Smooth muscle cell (in vitro differentiated cells): ENCODE measurements around the gene SRSF12. TPM values are rescaled to one million over a fixed set of nuclear protein-coding genes. Genes with fewer than 3 reads are reported as not detected.

Experiments
- DNase-seq: peaks from one replicate; lab custom pipeline; 2025; ENCODE audit not compliant: unreplicated experiment; lab: John Stamatoyannopoulos, UW
- H2AFZ ChIP-seq: fragments of 200-600 bp; sonication (generic); 2 replicates; pipeline ENCODE4 v1.6.0; 2016; ENCODE audit warnings: antibody characterized with exemption, low read depth, mild to moderate bottlenecking
- H3F3A ChIP-seq: fragments of 200-600 bp; sonication (generic); 2 replicates; pipeline ENCODE4 v1.6.0; 2017; ENCODE audit warnings: antibody characterized with exemption, low read depth
- H3K27ac ChIP-seq: fragments of 200-600 bp; sonication (generic); 2 replicates; pipeline ENCODE4 v1.5.1; 2016; ENCODE audit warnings: low read depth, mild to moderate bottlenecking
- H3K27me3 ChIP-seq: fragments of 200-600 bp; sonication (generic); 2 replicates; pipeline ENCODE4 v1.6.1; 2016; ENCODE audit warnings: low read depth, mild to moderate bottlenecking
- H3K36me3 ChIP-seq: fragments of 200-600 bp; sonication (generic); 2 replicates; pipeline ENCODE4 v1.5.1; 2016; ENCODE audit warnings: low read depth
- H3K4me1 ChIP-seq: fragments of 200-600 bp; sonication (generic); 2 replicates; pipeline ENCODE4 v1.5.1; 2016; ENCODE audit warnings: low read depth
- H3K4me2 ChIP-seq: fragments of 200-600 bp; sonication (generic); 2 replicates; pipeline ENCODE4 v1.6.0; 2016; ENCODE audit warnings: mild to moderate bottlenecking
- H3K4me3 ChIP-seq: fragments of 200-600 bp; sonication (generic); 2 replicates; pipeline ENCODE4 v1.5.1; 2016; ENCODE audit warnings: mild to moderate bottlenecking
- H3K79me2 ChIP-seq: fragments of 200-600 bp; sonication (generic); 2 replicates; pipeline ENCODE4 v1.6.0; 2016; ENCODE audit warnings: low read depth, mild to moderate bottlenecking
- H3K9ac ChIP-seq: fragments of 200-600 bp; sonication (generic); 2 replicates; pipeline ENCODE4 v1.6.0; 2016; ENCODE audit warnings: low read depth
- H3K9me3 ChIP-seq: fragments of 200-600 bp; sonication (generic); replicated peaks from 2 replicates; pipeline ENCODE4 v1.5.1; 2016; ENCODE audit warnings: low read depth
- H4K20me1 ChIP-seq: fragments of 200-600 bp; sonication (generic); 2 replicates; pipeline ENCODE4 v1.6.0; 2016; ENCODE audit warnings: low read depth
- WGBS: methylation state at CpG from one replicate; pipeline ENCODE4 v1.1.7; 2016; ENCODE audit warnings: low lambda C conversion rate; 5-methylcytosine and 5-hydroxymethylcytosine counted together
- polyA plus RNA-seq: library from polyadenylated mRNA; unstranded; fragments of >200 nt; fragmentation: Nextera tagmentation; extraction: Ambion mirVana; gene quantifications from 2 replicates; pipeline ENCODE4 v1.2.1, GENCODE V29; 2016
- total RNA-seq: library from RNA; depleted of rRNA; stranded (reverse); fragments of >200 nt; gene quantifications from 2 replicates; pipeline ENCODE4 v1.2.3, GENCODE V29; 2014
- TF ChIP-seq, protein P1 (sequence below): fragments of 200-600 bp; sonication (generic); IDR thresholded peaks from 2 replicates; pipeline ENCODE4 v1.5.1; 2017; ENCODE audit warnings: borderline replicate concordance, mild to moderate bottlenecking, antibody characterized with exemption; ENCODE audit not compliant: insufficient read depth, poor library complexity, severe bottlenecking

Gene SRSF12
- total and polyA plus RNA-seq, 2 experiments from 2014 or later = 5.6 to 7.2 TPM

DNA sequence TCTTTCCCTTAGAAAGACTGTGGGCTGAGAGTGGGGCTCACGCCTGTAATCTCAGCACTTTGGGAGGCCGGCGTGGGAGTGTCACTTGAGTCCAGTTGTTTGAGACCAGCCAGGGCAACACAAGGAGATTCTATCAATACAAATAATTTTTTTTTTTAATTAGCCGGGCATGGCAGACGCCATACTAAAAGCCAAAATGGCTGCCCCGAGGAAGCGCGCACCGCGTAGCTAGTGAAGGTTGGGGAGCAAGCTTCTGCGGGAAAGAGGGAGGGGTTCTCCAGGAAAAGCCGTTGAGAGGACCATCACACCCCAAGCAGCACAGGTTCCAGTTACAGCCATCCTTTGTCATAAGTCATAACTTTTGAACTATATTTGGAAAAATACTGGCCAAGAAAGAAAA is 58.6 kb downstream of the SRSF12 start:
- no peak overlapping the region for H3K9ac ChIP-seq
- H3K4me1 ChIP-seq = no peaks in the 10 kb centered on the region
- WGBS = 96% methylated on average over 12 of the region's 12 CpGs
- no peaks in the 10 kb centered on the region for H4K20me1 ChIP-seq
- H3K36me3 ChIP-seq = no peaks in the 10 kb centered on the region
- no peak overlapping the region for H3K4me2 ChIP-seq
- H3K27me3 ChIP-seq = no peaks in the 10 kb centered on the region
- DNase-seq = no peak
- TF ChIP-seq, protein P1, sequence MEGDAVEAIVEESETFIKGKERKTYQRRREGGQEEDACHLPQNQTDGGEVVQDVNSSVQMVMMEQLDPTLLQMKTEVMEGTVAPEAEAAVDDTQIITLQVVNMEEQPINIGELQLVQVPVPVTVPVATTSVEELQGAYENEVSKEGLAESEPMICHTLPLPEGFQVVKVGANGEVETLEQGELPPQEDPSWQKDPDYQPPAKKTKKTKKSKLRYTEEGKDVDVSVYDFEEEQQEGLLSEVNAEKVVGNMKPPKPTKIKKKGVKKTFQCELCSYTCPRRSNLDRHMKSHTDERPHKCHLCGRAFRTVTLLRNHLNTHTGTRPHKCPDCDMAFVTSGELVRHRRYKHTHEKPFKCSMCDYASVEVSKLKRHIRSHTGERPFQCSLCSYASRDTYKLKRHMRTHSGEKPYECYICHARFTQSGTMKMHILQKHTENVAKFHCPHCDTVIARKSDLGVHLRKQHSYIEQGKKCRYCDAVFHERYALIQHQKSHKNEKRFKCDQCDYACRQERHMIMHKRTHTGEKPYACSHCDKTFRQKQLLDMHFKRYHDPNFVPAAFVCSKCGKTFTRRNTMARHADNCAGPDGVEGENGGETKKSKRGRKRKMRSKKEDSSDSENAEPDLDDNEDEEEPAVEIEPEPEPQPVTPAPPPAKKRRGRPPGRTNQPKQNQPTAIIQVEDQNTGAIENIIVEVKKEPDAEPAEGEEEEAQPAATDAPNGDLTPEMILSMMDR = no peak
- no peak overlapping the region for H2AFZ ChIP-seq
- no peaks in the 10 kb centered on the region for H3K9me3 ChIP-seq
- H3F3A ChIP-seq = no peaks in the 10 kb centered on the region
- no peaks in the 10 kb centered on the region for H3K79me2 ChIP-seq
- H3K27ac ChIP-seq = no peak overlapping the region
- H3K4me3 ChIP-seq = no peak overlapping the region

DNA sequence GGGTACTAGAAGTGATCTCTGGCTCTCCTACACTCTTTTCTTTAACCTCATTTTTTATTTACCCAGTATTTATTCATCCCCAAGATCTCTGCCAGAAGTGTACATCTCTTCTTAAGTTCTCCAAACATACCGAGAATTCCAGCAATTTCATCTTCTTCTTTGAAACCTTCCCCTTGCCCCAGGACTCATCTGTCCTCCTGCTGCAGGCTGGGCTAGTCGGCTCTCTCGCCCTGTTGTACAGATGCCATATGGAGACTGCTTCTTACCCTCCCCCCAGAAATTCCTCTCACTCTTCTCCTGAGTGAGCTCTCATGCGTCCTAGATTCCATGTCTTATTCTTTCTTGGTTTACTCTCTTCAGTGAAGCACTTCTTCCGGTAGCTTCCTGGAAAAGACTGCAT is 59.2 kb downstream of the SRSF12 start:
- Histone ChIP-seq H3K4me1 (no peaks in the 10 kb centered on the region), H3K27me3 (no peaks in the 10 kb centered on the region), H3F3A (no peaks in the 10 kb centered on the region), H3K4me3 (no peak overlapping the region), H2AFZ (peak overlapping the region; percentile 42), H3K9me3 (no peaks in the 10 kb centered on the region), H3K36me3 (no peaks in the 10 kb centered on the region), H4K20me1 (no peaks in the 10 kb centered on the region), H3K79me2 (no peaks in the 10 kb centered on the region), H3K27ac (no peak overlapping the region), H3K4me2 (no peak overlapping the region), H3K9ac (no peak overlapping the region)
- WGBS = 59% methylated on average over 5 of the region's 5 CpGs
- no peak for DNase-seq
- TF ChIP-seq, protein P1 = no peak

DNA sequence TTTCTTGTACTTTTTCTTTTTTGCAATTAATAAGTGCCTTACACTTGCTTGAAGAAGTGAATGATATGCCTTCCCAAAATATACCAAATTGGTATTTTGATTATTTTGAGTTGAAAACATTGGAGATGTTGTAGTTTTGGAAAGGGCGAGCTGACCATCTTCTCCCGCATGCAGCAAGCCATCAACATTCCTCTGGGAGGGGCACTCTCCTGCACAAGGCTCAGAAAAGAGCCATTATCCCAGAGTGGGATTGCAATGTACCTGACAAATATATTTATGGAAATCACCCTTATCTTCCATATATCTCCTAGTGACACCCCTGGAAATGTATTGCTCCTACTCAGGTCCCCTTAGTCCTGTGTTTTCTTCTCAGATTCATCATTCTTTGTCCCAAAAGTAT is 60.1 kb downstream of the SRSF12 start:
- no peak for DNase-seq
- Histone ChIP-seq H3K4me3 (no peak overlapping the region), H3K4me1 (no peaks in the 10 kb centered on the region), H3F3A (no peaks in the 10 kb centered on the region), H3K9ac (no peak overlapping the region), H3K27ac (no peak overlapping the region), H4K20me1 (no peaks in the 10 kb centered on the region), H2AFZ (no peak overlapping the region), H3K36me3 (no peaks in the 10 kb centered on the region), H3K79me2 (no peaks in the 10 kb centered on the region), H3K27me3 (no peaks in the 10 kb centered on the region), H3K4me2 (no peak overlapping the region), H3K9me3 (no peaks in the 10 kb centered on the region)
- TF ChIP-seq, protein P1 = no peak
- 77% methylated on average over 2 of the region's 2 CpGs for WGBS

DNA sequence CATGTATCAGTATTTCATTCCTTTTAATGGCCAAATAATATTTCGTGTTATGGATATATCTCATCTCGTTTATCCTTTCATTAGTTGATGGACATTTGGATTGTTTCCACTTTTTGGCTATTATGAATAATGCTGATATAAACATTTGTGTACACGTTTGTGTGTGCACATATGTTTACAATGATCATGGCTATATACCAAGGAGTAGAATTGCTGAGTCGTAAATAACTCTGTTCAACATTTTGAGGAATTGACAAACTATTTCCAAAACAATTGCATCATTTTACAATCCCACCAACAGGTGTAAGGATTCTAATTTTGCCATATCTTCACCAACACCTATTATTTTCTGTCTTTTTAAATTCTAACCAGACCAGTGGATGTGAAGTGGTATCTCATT is 63.7 kb downstream of the SRSF12 start:
- Histone ChIP-seq H3K9ac (no peak overlapping the region), H4K20me1 (no peaks in the 10 kb centered on the region), H2AFZ (no peak overlapping the region), H3K4me1 (no peaks in the 10 kb centered on the region), H3K4me3 (no peak overlapping the region), H3K4me2 (no peak overlapping the region), H3K9me3 (no peaks in the 10 kb centered on the region), H3K36me3 (no peaks in the 10 kb centered on the region), H3K79me2 (no peaks in the 10 kb centered on the region), H3F3A (no peaks in the 10 kb centered on the region), H3K27me3 (no peaks in the 10 kb centered on the region), H3K27ac (no peak overlapping the region)
- TF ChIP-seq, protein P1 = no peak
- WGBS = 93% methylated on average over 4 of the region's 4 CpGs
- DNase-seq = no peak
